Astrocyte (in vitro differentiated cells and primary cell): Measurements from ENCODE around the gene OXNAD1.

Experiments
- CTCF ChIP-seq: IDR thresholded peaks from 2 replicates; pipeline ENCODE4 v1.5.1; 2011; ENCODE audit warnings: low read depth, mild to moderate bottlenecking, inconsistent platforms, low read length, moderate library complexity; ENCODE audit not compliant: insufficient read depth
- EZH2 ChIP-seq: IDR thresholded peaks from 2 replicates; pipeline ENCODE4 v1.6.1; 2012; ENCODE audit warnings: mild to moderate bottlenecking, low read length, inconsistent platforms; ENCODE audit not compliant: insufficient read depth

- TF ChIP-seq CTCF: no peak
- no peak for TF ChIP-seq EZH2
Observed at GRCh38 chr3:16227566-16227965, 37.4 kb upstream of the OXNAD1 start.
